Mucosa of gallbladder (tissue), 1 donor: ENCODE results near the gene NLRC3. TPM values are rescaled to one million over a fixed set of nuclear protein-coding genes. Genes with fewer than 3 reads are reported as not detected.

Source experiments
- DNase-seq: peaks from one replicate; pipeline ENCODE4 v3.0.0-alpha.2; 2020; ENCODE audit warnings: low spot score
- total RNA-seq: library from RNA; stranded (reverse); gene quantifications from one replicate; pipeline ENCODE4 v1.2.1, GENCODE V29; 2021
- donor health status: DM: no; HTN: no; CAD: no.

NLRC3 gene
- total RNA-seq, 1 donor from 2014 or later: 4.0 TPM

DNA sequence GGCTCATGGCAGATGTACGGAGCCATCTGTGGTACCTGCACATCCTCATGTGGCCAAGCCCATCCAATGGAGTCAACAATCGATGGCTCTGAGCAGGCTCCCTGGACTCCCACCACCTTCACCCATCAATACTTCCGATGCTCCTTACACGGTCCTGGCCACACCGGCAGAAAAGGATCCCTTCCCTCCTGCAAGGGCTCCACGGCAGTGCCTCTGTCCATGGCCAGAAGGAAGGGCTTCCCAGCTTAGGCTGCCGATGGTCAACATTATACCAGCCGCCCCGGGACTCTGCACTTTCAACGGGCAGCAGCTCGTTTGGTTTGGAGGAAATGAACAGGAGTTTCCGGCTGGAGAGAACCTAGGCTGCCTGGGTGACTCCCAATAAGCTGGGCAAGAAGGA is 21.0 kb upstream of the NLRC3 start:
- DNase-seq: no peak

- no peak for DNase-seq
These were observed 20.5 kb upstream of the NLRC3 start for GRCh38 chr16:3597676-3598075.

DNA sequence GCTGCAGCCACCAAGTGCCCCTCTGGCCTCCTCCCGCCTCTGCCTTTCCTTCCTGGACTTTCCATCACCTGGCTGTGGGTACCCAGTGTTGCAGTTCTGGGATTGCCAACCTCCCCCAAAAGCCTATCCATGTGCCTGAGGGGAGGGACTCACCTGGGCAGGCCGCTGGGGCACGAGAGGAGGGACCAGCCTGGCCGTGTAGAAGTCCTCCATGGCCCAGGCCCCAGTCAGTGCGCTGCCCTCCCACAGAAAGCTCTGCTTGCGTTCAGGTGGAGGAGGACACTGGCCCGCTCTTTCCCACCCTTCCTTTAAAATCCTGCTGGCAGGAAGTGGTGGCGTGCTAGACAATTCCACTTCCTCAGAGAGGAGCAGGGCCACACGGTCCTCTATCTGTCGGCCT is 20.0 kb upstream of the NLRC3 start:
- no peak for DNase-seq

DNA sequence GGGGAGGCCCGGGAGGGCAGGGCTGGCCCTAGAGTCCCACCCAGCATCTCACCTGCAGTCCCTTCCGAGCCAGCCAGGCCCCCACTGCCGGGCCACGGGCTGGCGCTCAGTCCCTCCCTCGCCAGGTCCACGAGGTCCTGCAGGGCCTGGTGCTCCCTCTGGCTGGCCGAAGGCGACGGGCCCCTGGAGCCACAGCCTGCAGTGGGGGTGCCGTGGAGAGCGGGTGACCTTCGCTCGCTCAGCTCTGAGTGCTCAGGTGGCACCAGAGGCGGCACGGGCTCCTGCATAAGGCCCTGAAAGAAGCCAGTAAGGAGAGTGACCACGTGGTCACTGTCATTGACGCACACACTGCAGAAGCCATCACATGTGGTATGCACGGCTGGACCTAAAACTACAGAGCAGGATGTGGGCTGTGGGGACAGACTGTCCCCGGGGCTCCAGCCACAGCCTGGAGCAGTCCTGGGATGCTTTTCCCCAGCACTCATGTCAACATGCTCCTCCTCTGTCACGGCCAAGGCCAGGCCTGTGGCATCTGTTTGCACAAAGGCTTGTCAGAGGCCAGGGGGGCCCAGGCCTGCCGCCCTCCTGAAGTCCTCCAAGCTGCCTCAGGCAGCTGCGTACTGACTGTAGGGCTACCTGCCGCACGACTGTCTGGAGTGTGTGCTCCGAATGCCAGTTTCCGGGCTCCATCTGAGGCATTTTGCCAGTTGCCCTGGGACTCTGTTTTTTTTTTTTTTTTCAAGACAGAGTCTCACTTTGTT is 19.1 kb upstream of the NLRC3 start:
- DNase-seq: no peak

GRCh38 chr16:3595521-3596021 is 18.4 kb upstream of the NLRC3 start:
- no peak for DNase-seq

DNA sequence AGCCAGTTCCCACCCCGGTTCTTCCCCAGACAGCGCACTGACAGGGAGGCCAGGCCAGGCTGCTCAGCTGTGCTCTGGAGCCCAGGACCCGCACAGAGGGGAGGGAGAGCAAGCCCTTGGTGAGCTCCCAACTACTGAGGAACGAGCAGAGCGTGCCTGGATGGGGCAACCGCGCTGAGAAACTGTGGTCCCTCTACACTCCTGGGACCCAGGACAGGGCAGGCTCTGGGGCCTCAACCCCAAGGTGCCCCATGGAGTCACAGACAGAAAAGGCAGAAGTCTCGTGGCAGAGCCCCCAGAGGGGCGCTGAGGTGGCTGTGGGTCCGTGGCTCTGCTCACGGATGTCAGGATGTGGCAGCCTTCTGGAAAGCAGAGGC is 17.9 kb upstream of the NLRC3 start:
- DNase-seq: no peak

- DNase-seq: no peak
These were observed 17.3 kb upstream of the NLRC3 start for GRCh38 chr16:3594316-3595109.

DNA sequence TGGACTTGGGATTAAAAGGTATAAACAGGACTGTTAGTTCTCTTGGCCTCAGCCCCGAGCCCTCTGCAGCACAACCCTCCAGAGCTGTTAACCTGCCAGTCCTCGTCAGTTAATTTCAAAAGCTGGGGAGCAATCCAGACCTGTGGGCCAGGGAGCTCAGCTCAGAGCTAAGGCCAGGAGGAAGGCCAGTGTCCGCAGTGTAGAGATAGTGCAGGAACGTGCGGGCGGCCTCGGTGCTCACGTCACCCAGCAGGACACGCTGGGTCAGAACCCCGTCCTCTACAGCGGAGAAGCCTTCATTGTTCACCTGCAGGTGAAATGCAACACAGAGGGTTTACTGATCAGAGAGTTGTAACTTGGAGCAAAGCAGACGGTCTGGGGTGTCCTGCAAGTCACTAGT is 15.4 kb upstream of the NLRC3 start:
- DNase-seq: no peak

DNA sequence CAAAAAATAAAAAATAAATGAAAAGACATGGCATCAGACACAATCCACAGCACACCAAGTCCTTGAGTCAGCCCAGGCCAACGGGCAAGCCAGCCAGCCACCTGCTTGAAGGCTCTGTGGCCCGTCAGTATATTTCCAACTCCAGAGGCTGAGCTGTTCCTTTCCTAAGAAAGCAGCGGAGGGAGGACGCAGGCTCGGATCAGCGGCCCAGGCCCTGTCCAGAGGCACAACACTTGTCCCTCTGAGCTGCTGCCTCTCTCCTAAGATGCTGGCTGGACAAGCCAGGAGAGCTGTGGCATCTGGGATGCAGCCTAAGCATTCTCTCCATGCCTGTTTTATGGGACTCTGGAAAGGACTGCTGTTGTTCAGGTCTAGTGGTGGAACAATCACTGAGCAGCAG is 14.8 kb upstream of the NLRC3 start:
- no peak for DNase-seq

DNA sequence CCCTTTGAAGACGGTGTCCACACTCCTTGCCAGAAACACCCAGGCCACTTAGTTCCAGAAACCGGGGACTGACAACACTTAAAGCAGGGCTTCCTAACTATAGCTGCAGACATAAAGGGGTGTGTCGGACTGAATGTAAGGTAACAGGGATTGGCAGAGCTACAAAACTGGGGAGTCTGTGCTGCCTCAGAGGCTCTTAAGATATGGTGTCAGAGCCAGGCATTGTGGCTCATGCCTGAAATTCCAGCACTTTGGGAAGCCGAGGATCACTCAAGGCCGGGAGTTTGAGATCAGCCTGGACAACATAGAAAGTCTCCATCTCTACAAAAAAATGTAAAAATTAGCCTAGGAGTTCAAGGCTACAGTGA is 14.2 kb upstream of the NLRC3 start:
- no peak for DNase-seq

GRCh38 chr16:3590736-3591435 is 13.7 kb upstream of the NLRC3 start:
- DNase-seq: no peak

DNA sequence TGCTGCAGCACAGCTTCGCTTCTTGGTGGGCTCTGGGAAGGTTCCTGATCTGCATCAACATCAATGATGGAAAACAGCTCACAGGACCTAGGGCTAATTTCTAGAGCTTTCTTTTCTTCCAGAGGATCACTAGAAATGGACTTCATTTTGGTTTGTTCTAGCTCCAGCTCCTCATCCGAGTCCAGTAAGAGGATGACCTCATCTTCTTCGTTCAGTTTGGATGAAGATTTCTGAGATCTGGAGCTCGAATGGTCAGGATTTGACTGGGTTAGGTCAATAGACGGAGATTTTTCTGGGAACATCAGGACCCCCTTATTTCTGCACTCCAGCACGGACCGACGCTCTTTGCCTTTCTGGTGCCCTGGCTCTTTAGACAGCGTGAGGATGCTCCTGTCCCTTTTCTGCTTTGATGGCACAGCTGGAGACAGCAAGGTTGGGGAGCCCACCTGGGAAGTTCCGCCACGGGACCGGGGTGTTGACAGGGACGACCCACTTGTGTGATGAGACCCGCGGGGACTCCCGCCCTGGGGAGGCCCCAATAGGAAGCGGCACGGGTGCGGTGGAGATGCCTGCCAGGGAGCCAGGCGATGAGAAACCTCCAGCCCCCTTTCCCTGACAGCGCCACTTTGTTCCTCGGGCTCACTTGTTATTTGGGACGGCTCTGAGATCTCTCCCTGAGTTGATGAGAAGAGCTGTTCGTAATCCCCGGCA is 12.9 kb upstream of the NLRC3 start:
- DNase-seq: no peak

- no peak for DNase-seq
These were observed 12.3 kb upstream of the NLRC3 start for GRCh38 chr16:3589441-3589921.

- no peak for DNase-seq
These were observed 11.8 kb upstream of the NLRC3 start for GRCh38 chr16:3589001-3589400.

DNA sequence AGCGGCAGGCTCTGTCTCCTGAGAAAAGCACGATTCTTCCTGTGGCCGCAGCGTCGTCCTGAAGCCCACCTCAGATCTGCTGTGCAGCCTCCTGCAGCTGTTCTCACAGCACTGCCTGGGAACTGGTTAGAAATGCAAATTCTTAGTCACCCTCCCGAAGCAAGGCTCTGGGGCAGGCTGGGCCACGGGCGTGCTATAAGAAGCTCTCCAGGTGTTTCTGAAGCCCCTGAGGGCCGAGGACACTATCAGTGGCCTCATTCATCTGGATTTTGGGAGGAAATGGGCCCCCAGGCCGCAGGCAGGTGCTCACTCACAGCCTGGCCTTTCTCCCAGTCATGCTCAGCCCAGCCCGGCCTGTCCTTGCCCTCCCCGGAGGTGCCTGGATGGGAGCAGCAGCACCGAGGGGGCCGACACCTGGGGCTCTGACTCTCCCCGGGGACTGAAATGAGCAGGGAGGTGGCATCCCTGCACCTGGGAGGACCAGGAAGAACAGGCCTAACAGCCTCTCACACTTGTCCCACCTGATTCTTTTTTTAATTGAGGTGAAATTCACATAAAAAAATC is 10.4 kb upstream of the NLRC3 start:
- no peak for DNase-seq

DNA sequence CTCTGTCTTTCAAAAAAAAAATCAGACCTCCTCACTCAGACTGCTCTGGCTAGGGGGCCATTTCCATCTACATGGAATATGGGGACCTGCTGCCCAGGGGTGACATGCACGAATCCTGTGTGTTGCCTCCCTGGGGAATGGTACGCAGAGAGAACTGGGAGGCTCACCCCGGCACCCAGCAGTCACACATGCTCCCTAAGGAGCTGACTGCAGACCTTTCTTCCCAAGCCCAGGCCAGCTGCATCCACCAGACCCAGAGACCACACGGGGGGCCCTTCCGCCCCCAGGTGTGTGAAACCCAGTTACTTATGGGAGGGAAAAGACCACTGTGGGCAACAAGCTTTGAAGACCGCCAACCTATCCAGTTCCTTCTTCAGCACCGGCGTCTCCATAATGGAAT is 7.2 kb upstream of the NLRC3 start:
- DNase-seq: no peak

- no peak for DNase-seq
These were observed 6.3 kb upstream of the NLRC3 start for GRCh38 chr16:3583303-3584038.

GRCh38 chr16:3582276-3583165 is 5.3 kb upstream of the NLRC3 start:
- DNase-seq: no peak

DNA sequence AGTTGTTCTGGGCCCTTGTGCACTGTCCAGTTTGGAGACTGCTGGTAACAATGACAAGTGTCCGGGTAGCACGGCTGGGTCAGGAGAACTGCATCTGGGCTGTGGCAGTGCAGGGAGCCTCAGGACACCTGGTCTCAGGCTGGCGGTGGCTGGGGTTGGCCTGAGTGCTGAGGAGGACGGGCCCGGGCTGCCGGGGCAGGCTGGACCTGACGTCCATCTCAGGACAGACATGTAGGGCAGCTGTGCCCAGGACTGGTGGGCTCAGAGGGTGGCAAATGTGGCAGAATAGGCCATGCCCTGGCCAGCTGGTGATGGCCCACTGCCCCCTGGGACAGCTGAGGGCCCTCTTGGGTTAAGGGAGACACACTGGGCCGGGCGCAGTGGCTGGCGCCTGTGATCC is 4.2 kb upstream of the NLRC3 start:
- DNase-seq: no peak

DNA sequence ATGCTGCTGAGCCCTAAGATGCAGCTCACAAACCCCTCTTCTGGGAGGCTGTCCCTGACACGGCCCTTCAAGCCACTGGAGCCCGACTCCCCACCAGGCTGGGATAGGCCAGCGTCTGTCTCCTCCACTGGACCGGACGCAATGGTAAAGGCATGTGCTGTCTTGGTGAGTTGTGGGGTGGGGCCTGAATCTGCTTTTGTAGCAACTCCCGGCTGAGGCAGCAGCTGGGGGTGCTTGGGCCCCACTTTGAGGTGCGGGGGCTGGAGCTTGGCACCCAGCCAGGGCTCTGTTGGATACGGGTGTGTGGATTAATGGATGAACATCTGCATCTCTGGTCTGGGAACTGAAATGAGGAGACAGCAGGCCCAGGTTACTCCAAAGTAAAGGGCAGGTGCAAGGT is 3.5 kb upstream of the NLRC3 start:
- DNase-seq: no peak
